Mesothelial cell of epicardium (in vitro differentiated cells): ENCODE results near the gene CRHR1. TPM values are rescaled to one million over a fixed set of nuclear protein-coding genes. Genes with fewer than 3 reads are reported as not detected.

Source experiments
- DNase-seq, 2 experiments: peaks; one replicate each; pipeline ENCODE4 v3.0.0; 2021; ENCODE audit warnings: low spot score in 2 of 2; ENCODE audit not compliant: unreplicated experiment in 2 of 2
- H3K27ac Mint-ChIP-seq: 2 replicates; pipeline ENCODE4 v1.8.0; 2021; ENCODE audit warnings: mixed read lengths
- H3K27me3 Mint-ChIP-seq: 2 replicates; pipeline ENCODE4 v1.8.0; 2021; ENCODE audit warnings: low read depth, mixed read lengths
- H3K36me3 Mint-ChIP-seq: 2 replicates; pipeline ENCODE4 v1.8.0; 2021; ENCODE audit warnings: mixed read lengths
- H3K4me1 Mint-ChIP-seq: 2 replicates; pipeline ENCODE4 v1.8.0; 2021; ENCODE audit warnings: mixed read lengths
- H3K4me3 Mint-ChIP-seq: 2 replicates; pipeline ENCODE4 v1.8.0; 2021; ENCODE audit warnings: mild to moderate bottlenecking, moderate library complexity, mixed read lengths
- H3K9me3 Mint-ChIP-seq: 2 replicates; pipeline ENCODE4 v1.8.0; 2021; ENCODE audit warnings: mixed read lengths
- CTCF ChIP-seq: fragments of 200-600 bp; sonication (generic); IDR thresholded peaks from one replicate; pipeline ENCODE4 v1.5.0; 2021; ENCODE audit warnings: antibody characterized with exemption; ENCODE audit not compliant: unreplicated experiment
- total RNA-seq: library from RNA; stranded (reverse); gene quantifications from 3 replicates; pipeline ENCODE4 v1.2.1, GENCODE V29; 2021

Gene CRHR1
- total RNA-seq, 1 donor from 2014 or later, result 0.36 TPM

GRCh38 chr17:45761957-45762565, 22.1 kb upstream of the CRHR1 start:
- Mint-ChIP-seq H3K27me3 (peaks cover 62% of the 10 kb centered on the region), H3K36me3 (no peaks in the 10 kb centered on the region), H3K4me3 (no peak overlapping the region), H3K27ac (no peak overlapping the region), H3K9me3 (no peaks in the 10 kb centered on the region), H3K4me1 (no peaks in the 10 kb centered on the region)
- no peak for DNase-seq
- TF ChIP-seq CTCF, result no peak

GRCh38 chr17:45763182-45763581, 20.9 kb upstream of the CRHR1 start:
- Mint-ChIP-seq H3K4me1 (no peaks in the 10 kb centered on the region), H3K27ac (no peak overlapping the region), H3K9me3 (no peaks in the 10 kb centered on the region), H3K4me3 (no peak overlapping the region), H3K36me3 (no peaks in the 10 kb centered on the region), H3K27me3 (peaks cover 59% of the 10 kb centered on the region)
- TF ChIP-seq CTCF, result no peak
- DNase-seq, result no peak

GRCh38 chr17:45764479-45764878, 19.6 kb upstream of the CRHR1 start:
- Mint-ChIP-seq H3K9me3 (no peaks in the 10 kb centered on the region), H3K4me1 (no peaks in the 10 kb centered on the region), H3K27me3 (peaks cover 69% of the 10 kb centered on the region), H3K27ac (no peak overlapping the region), H3K36me3 (no peaks in the 10 kb centered on the region), H3K4me3 (no peak overlapping the region)
- TF ChIP-seq CTCF, result no peak
- no peak for DNase-seq

GRCh38 chr17:45768000-45768399, 16.1 kb upstream of the CRHR1 start:
- Mint-ChIP-seq H3K27ac (no peak overlapping the region), H3K4me1 (peaks cover 3% of the 10 kb centered on the region), H3K27me3 (peaks cover 84% of the 10 kb centered on the region), H3K36me3 (no peaks in the 10 kb centered on the region), H3K9me3 (no peaks in the 10 kb centered on the region), H3K4me3 (no peak overlapping the region)
- DNase-seq, result no peak
- TF ChIP-seq CTCF, result no peak

- no peak for TF ChIP-seq CTCF
- Mint-ChIP-seq H3K4me3 (no peak overlapping the region), H3K9me3 (peaks cover 3% of the 10 kb centered on the region), H3K36me3 (no peaks in the 10 kb centered on the region), H3K4me1 (peaks cover 3% of the 10 kb centered on the region), H3K27ac (no peak overlapping the region), H3K27me3 (peaks cover 84% of the 10 kb centered on the region)
- no peak for DNase-seq
Measured at GRCh38 chr17:45770632-45771270, 13.4 kb upstream of the CRHR1 start.
